Islet of Langerhans (tissue), 1 donor: Measurements from ENCODE around the gene COX6A1.

Source experiments
- FAIRE-seq: peaks from one replicate; lab custom pipeline; 2011; peaks lifted over from hg19 to GRCh38; lab: Jason Lieb, UNC

COX6A1 gene

DNA sequence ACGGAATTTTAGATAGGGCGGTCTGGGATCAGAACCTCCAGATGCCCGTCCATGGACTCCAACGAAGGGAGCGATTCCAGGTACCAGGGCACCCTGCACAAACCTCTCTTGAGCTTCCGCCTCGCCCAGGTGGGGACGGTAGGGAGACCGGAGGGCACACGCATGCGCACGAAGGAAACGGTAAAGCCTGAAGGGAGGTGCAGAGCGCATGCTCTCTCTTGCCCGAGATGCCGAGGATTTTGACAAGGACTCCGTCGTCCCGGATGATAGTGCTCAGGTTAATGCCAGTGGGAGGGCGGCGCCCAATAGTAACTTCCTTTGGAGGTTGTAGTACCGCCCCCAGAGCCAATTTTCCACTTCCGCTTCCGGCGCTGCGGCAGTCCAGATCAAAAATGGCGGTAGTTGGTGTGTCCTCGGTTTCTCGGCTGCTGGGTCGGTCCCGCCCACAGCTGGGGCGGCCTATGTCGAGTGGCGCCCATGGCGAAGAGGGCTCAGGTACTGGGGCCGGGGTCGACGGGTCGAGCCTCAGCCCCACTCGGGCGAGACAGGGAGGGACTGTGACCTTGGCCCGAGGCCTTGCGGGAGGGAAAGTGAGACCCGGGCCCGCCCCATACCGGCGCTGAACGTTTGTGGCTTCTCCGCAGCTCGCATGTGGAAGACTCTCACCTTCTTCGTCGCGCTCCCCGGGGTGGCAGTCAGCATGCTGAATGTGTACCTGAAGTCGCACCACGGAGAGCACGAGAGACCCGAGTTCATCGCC, at the start of gene COX6A1:
Gene COX6A1, plus strand, starts transcription at position 379 of the 760 bp plus-strand sequence. Its CDS starts 14 bp downstream, at position 393.
- no peak for FAIRE-seq

DNA sequence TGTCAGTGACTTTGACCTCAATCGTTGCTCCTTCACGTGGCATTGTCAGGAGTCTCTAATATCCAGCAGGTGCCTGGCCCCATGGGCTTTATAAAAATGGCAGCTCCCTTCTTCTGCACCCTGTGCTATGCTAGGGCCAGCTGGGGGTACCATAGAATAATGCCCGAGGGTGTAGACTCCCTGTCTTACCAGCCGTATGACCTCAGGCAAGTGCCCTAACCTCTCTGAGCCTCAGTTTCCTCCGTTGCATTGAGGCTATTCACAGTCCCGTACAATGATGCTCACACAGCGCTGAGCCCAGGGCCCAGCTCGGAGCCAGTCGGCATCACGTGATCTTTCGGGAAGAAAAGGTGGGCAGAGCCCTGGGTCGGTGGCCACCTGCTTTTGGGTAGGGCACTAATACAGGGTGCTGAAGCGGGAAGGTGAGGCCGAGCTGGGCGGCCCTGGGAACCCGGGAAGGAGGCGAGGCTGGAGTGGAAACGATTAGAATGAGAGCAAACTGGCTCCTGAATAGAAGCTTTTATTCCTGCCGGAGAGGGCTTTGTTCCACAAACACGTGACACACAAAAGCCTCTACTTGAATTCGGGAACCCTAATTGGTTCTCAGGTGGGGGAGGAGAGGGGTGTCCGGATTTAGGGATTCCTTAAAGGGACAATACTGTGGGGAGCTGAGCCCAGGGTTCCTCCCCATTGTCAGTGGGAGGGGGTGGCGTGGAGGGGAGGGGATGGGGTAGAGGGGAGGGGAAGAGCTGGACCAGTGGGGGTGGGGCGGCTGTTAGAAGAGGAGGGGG, 49.0 kb upstream of the COX6A1 start:
- no peak for FAIRE-seq

DNA sequence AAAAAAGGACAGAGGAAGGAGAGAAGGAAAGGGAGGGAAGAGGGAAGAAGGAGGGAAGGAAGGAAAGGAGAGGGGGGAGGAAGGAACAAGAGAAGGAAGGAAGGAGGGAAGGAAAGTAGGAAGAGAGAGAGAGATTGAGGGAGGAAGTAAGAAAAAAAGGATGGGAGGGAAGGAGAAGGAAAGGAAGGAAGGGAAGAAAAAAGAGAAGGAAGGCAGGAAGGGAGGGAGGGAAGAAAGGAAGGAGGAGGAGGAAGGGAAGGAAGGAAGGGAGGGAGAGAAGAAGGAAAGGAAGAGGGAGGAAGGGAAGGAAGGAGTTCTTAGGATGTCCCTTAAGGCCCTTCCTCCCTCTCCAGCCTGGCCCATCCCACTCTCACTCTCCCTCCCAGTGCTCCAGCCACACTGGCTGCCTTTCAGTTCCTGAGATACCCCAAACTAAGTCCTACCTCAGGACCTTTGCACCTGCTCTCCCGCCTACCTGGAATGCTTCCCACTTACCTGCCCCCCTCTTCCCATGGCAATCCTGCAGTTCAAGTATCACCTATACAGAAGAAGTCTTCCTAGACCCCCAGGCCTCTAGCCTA, 47.3 kb upstream of the COX6A1 start:
- no peak for FAIRE-seq

DNA sequence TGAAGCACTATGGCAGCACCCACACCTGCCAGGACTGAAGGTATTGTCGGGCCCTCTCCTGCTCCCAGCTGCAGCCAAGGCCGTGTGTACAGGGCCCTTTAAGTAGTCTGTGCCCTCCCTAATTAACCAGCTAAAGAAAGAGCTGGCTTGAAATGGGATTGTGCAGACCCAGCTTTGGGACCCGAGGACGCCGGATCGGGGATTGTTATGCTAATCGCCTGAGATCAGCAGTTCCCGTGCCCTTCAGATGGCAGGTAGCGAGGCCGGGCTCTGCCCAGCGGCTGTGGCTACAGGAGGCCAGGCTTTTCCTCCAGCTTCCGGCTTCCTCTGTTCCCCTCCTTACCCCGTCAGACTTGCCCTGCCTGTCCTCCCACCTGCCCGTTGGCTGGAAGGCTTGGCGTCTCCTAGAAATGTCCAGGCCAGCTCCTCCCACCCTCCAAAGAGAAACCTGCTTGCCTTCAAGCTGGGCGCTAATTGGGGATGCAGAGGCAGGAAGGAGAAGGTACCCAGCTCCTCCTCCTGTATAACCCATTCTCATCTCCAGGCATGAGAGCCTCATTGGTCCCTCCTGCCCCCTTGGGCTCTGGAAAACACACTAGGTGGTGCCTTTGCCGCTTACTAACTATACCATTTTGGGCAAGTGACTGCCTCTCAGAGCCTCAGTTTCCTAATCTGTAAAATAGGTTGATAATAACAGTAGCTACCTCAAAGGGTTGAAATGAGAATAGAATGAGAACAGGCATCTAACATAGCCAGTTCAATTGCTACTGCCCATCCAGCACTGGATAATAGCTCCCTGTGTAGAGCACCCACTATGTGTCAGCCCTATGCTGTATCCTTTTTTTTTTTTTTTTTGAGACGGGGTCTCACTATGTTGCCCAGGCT, 43.2 kb upstream of the COX6A1 start:
- FAIRE-seq = no peak

DNA sequence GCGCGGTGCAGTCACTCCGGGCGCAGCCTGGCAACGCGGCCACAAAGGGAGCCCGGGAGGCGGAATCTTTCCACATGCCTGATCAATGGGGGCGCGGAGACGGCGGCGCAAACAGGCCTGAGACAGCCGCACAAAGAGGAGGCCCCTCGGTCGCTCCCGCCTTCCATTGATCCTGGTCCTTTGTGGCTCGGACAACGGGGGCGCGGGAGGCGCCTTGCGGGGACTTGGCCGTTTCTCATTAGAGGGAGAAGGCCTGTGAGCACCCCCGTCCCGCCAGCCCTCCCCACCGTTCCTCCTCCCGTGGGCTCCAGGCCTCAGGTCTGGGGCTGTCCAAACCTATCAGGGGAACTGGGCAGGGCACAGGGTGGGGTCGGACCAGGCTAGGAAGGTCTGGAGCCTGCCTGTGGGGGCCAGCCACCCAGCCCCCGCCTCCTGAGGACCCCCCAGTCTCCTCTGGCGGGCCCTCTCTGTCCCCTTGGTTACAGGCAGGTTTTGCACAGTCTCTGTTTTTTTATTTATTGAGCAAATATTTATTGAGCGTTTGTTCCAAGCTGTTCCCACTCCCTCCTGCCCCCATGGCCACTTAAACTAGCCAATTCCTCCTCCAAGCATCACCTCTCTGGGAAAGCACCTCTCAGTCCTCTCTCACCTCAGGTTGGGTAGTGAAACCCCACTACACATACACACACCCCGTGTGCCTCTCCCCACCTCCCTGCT, 39.9 kb upstream of the COX6A1 start:
- peak; percentile 95 for FAIRE-seq

DNA sequence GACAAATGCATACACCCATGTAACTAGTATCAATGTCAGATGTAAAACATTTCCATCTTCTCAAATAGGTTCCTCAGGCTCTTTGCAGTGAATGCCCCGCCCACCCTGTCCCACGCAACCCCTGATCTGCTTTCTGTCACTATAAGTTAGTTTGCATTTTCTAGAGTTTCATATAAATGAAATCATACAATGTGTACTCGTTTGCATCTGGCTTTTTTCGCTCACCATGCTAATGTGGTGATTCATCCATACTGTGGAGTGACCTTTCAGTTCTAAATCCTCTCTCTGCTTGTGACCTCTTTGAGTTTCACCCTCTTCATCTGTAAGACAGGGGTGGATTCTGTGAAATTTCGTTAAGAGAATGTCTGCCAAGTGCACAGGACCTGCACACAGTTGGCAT, 38.4 kb upstream of the COX6A1 start:
- no peak for FAIRE-seq

DNA sequence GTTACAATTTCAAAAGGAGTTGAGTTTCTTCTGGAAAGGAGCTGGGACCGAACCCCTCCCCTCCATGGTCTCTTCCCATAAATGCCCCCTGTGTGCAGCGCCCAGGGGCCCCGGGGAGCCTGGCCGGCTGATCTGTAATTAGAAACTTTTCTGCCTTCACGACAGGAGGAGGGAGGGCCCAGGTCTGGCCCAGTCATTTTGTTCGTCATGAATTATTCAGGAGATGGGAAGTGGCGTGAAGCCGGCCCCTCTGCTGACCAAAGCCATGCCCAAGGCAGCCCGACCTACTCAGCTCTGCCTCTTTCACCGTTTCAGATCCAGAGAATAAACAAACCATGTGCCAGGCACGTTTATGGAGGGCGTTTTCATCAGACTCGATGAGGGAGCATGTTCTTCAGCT, 35.7 kb upstream of the COX6A1 start:
- no peak for FAIRE-seq

DNA sequence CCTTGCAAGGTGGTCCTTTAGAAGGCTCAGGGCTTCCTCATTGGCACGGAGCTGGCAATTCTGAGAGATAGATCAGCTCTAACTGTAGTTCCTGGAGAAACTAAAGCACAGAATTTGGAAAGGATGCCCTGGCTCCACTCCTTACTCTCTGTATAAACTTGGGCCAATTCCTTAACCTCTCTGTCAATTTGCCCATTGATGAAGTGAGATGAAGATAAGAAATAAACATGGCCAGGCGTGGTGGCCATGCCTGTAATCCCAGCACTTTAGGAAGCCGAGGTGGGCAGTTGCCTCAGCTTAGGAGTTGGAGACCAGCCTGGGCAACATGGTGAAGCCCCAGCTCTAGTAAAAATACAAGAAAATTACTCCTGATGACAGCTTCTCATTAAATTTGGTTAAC, 34.0 kb upstream of the COX6A1 start:
- no peak for FAIRE-seq

DNA sequence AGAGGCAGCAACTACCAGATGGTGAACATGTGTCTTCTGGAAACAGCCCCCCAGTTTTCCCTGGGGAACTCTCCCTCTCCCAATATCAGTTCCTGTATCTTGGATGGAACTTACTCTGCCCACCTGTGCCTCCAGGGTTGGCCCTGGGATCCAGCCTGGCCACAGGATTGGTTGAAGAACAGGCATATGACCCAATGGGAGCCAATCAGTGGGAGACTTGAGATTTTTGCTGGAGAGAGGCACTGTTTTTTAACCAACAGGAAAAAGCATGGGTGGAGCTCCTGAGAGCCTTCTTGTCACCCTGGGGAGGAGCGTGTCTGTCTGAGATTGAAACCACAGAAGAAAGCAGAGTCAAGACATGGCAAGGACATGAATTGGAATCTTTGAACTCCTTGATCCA, 33.6 kb upstream of the COX6A1 start:
- no peak for FAIRE-seq

DNA sequence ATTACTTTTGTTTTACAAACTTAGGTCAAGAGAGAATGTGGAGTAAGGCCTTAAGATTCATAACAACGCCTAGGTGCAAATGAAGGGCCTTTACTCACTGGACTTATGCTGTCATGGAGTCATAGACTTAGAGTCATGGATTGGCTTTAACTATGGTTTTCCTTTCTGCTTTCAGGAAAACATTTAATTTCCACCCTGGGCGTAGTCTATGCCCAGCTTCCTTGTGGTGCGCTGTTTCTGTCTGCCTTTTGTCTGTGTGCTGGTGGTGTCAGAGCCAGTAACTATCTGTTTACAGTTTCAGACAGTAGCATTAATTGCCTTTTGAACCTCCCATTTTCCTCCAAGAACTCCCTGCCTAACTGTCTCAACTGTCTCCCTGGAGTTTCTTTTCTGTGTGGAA, 31.8 kb upstream of the COX6A1 start:
- FAIRE-seq = no peak

DNA sequence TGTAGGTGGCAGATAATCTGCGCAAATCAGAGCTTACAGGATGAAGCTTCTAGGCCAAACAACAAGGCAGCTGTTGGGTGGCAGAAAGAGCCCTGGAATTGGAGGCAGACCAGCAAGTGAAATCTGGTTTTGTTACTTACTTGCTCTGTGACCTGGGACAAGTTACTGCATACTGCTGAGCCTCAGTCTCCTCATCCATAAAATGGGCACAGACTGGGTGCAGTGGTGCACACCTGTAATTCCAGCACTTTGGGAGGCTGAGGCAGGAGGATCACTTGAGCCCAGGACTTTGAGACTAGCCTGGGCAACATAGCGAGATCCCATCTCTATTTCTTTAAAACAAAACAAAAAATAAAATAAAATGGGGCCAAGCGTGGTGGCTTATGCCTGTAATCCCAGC, 31.4 kb upstream of the COX6A1 start:
- no peak for FAIRE-seq

DNA sequence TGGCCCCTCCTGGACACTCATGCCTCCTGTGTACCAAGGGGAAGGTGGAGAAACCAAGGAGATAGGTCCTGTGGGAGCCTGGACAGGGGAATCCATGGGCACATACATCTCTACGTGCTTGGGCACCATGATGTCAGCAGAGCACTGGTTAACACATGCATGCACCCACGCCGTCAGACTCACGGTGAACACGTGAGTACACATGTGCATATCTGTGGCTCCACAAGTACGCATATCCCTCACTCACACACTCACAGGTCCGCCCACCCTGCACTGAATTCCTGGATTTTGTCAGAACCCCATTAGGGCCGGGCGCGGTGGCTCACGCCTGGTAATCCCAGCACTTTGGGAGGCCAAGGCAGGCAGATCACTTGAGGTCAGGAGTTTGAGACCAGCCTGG, 29.1 kb upstream of the COX6A1 start:
- FAIRE-seq = no peak

DNA sequence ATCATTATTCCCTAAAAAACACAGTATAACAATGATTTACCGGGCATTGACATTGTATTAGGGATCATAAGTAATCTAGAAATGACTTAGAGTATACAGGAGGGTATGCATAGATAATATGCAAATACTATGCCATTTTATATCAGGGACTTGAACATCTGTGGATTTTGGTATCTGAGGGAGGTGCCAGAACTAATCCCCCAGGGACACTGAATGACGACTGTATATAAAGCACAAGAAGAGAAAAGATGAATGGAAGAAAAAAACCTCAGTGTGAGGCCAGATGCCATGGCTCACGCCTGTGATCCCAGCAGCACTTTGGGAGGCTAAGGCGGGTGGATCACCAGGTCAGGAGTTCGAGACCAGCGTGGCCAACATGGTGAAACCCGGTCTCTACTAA, 25.5 kb upstream of the COX6A1 start:
- no peak for FAIRE-seq

DNA sequence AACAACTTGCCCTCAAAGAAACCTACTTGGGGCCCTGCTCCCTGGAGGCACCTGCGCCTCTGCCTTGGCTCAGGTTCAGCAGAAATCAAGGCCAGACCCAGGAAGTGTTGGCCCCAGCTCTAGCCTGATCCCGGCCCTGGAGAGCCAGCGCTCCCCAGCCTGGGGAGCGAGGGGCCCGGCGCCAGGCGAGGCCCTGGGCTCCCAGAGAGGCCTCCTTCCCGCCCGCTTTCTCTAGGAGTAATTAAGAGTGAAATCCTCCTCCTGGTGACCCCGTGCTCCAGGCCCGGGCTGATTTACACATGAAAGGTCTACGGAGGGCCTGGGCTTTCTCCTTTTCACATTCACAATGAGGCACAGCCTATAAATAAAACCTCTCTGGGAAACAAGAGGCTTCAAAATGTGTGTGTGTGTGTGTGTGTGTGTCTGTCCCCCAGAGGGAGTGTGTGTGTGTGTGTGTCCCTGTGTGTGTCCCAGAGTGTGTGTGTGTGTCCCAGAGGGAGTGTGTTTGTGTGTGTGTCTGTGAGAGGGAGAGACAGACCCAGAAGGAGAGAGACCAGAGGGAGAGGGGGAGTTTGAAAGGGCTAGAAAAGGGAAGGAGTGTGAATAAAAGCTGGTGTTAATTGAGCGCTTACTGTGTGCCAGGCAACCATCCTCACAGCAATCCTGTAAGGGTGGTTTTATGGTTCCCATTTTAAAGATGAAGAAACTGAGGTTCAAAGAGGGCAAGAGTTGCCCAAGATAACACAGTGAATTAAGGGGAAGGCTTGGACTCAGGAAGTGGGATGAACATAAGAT, 23.8 kb upstream of the COX6A1 start:
- no peak for FAIRE-seq

DNA sequence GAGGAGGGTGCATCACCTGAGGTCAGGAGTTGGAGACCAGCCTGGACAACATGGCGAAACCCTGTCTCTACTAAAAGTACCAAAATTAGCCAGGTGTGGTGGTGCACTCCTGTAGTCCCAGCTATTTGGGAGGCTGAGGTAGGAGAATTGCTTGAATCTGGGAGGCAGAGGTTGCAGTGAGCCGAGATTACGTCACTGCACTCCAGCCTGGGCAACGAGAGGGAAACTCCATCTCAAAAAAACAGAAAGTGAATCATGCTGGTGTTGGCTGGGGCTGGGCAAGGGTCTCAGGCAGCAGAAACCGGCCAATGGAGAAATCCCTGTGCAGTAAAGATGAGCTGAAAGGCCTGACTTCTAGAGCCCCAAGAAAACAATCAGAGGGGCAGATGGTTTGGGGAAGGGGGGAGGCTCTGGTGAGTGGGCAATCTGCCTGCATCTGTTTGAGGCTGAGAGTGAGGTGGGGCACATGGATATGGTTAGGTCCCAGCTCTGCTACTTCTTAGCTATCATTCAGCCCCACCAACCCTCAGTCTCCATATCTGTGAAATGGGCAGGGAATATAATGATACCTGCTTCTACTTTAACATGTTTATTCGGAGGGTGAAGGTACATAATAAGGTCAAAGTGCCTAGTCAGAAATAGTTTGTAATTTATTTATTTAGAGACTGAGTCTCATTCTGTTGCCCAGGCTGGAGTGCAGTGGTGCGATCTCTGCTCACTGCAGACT, 21.3 kb upstream of the COX6A1 start:
- FAIRE-seq = no peak

DNA sequence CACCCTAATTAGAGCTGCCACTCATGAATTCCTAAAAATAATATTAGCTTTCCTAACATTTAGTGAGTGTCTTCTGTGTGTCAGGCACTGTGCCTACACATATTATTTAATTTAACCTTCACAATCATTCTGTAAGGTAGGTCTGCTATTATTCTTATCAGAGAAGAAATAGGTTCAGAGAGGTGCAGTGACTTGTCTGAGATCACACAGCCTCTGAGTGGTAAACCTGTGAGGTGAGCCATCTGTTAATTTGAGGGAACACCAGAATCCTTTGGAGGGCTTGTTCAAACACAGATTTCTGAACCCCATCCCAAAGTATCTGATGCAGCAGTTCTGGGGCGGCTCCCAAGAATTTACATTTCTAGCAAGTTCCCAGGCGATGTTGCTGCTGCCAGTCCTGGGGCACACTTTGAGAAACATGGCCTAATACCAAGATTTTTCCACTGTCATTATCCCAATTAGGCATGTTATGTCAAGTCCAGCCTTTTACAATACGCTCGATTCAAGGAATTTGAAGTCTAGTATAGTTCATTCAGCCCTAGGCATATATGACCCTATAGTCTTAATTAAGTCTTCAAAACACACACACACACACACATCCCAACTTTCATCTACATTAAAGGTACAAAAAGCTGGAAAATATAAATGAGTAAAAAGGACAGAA, 19.9 kb upstream of the COX6A1 start:
- FAIRE-seq = no peak

DNA sequence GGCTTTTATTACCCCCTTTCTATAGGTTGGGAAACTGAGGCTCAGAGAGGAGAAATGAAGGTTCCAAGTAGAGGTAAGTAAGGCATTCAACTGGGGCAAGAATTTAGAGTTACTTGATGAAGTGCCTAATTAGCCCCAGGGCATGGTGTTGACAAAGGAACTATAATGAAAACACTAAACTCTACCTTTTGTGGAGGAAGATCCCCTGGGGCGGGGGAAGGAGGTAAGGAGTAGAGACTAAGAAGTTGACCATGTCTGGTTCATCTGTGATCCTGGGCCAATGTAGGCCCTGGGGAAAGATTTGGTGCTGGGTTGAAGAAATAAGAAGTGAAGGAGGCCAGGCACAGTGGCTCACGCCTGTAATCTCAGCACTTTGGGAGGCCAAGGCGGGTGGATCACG, 16.2 kb upstream of the COX6A1 start:
- no peak for FAIRE-seq

DNA sequence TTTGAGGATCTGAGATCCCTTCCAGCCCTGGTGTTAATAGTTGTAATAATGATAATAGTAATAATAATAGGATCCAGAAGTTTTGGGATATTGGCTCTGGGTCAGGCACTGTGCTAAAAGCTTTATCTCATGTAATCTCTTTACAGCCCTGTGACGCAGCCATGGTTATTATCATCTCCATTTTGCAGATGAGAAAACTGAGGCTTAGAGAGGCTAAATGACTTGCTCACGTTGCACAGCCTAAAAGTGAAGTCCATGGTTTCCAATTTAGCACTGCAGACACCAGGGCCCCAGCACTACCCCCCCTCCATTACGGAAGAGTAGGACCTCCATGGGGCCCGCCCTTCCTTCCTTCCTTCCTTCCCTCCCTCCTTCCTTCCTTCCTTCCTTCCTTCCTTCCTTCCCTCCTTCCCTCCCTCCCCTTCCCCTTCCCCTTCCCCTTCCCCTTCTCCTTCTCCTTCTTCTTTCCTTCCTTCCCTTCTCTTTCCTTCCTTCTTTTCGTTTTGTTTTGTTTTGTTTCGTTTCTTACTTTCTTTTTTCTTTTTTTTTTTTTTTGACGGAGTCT, 14.9 kb upstream of the COX6A1 start:
- no peak for FAIRE-seq

DNA sequence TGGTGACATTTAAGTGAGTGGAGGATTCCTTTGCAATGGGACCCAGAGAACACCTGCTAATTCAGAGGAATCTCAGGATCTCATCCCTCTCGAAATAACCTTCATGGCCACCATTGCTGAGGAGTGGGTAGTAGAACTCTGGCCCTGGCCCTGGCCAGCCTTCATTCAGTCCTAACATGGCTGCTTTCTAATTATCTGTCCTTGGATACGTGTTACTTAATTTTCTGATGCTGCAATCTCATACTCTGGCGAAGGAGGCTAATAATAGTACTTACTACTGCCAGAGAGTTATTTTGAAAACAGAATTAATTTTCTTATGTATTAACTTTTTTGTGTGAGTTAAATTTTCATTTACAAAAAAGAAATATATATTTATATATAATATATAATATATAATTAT, 12.1 kb upstream of the COX6A1 start:
- no peak for FAIRE-seq
